NCI-H345 (cell line): ENCODE results near the gene CFAP99.
A peak's percentile ranks its signal among the peaks of the same experiment; 100 is the strongest.

ENCODE experiments used
- DNase-seq: peaks from one replicate; lab custom pipeline; 2025; lab: John Stamatoyannopoulos, UW

The CFAP99 gene

DNA sequence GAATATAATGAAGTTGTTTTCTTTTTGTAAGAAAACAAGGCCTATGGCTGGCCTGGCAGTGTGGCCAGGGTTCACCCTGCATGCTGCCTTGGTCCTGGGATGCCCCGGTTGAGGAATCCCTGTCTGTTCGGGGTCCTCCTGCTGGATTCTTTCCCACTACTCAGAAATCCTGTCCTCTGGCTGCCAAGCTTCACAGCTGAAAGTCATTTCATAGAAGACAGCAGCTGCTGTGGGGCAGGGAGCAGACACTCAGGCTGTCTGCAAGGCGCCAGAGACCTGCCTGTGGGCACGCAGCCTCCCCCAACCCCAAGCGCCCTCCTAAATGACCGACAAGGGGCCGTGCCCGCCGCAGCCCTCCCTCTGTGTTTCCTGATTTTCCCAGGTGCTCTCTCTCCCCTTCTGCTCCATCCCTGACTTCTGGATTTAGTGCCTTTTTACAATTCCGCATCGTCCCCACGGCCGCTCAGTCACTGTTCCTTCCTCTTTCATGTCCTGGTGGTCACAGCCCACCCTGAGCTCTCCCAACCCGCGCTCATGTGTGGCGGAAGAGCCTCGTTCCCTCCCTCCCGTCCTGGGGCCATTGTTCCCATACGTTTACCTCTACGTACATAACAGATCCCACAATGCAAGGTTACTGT lies 27.9 kb upstream of the CFAP99 start:
- no peak for DNase-seq

DNA sequence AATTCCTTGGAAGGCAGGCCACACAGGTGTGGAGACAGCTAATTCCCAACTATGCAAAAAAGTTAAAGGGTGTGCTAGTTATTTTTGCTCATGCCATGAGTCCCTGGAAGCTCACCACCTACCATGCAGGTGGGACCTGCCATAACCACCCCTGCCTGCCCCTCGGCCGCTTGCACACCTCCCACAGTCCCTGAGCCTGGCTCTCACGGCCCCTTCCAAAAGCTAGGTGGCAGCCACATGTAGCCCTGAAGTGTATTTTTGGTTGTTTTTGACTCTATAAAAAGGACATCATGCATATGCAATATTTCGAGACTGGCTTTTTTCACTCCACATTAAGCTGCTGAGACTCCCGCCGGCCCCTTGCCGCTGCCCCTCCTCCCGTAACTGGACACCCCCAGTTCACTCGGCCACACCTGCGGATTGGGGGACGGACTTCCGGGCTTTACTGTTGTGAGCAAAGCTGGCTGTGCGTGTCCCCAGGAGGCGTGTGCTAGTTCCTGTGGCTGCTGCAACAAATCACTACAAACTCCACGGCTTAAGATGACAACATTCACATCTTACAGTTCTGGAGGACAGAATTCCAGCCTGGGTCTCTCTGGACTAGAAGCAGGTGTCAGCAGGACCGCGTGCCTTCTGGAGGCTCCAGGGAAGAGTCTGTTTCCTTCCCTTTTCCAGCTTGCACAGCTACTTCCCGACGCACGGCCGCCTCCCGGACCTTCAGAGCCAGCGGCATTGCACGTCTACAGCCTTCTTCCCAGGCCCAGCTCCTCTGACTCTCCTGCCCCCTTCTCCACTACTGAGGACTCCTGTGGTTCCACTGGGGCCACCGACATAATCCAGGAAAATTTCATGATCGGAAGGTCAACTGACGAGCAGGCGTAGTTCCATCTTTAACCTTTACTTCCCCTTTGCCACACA lies 25.1 kb upstream of the CFAP99 start:
- DNase-seq = no peak

DNA sequence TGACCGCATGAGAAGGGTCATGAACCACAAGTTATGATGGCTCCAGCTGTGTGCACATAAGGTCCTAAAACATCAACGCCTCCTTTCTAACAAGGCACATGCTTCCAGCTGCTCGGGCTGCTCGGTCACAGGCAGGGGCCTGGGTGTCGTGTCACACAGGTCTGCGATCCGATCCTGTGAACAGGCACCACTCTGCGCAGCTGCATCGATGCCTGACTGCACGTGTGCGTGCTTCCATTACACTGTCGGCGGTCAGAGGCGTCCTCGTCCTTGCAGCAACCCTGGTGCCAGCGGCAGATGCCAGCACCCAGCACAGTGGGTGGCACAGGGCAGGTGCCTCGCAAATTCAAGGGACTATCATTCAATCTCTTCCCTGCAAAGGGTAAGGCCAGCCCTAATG lies 24.2 kb upstream of the CFAP99 start:
- peak; percentile 28 for DNase-seq

DNA sequence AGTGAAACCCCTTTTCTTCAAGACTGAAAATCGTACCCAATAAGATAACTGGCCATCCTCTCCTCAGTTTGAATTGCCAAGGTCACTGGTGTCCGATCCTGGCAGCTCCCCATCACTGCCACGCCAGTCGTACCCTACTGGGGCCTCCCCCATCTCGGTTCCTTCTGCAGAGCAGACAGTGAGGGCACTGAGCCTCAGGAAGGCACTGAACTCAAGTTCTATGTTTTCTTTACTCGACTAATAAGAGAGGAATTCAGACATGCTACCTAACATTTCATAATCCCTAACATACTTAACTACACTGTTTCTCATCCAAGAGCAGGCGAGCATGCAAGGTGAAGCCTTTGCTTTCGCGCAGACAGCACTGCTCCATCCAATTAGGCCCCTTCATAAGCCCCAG lies 23.7 kb upstream of the CFAP99 start:
- no peak for DNase-seq

DNA sequence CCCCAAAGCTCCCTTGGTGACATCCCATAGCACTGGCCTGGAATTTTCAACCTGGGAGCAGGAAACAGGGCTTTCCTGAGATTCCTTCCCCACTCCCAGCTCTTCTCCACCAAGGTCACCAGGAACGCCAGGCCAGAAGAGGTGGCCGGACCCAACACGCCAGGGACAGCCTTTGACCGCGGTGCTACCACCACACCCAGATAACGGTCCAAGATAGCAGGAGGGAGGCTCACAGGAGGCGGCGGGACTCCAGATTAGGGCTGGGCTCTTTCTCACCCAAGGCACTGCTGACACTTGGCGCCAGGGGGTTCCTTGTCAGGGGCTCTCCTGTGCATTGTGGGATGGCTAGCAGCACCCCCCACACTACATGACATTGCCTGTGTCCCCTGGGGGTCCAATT lies 23.2 kb upstream of the CFAP99 start:
- DNase-seq = no peak

DNA sequence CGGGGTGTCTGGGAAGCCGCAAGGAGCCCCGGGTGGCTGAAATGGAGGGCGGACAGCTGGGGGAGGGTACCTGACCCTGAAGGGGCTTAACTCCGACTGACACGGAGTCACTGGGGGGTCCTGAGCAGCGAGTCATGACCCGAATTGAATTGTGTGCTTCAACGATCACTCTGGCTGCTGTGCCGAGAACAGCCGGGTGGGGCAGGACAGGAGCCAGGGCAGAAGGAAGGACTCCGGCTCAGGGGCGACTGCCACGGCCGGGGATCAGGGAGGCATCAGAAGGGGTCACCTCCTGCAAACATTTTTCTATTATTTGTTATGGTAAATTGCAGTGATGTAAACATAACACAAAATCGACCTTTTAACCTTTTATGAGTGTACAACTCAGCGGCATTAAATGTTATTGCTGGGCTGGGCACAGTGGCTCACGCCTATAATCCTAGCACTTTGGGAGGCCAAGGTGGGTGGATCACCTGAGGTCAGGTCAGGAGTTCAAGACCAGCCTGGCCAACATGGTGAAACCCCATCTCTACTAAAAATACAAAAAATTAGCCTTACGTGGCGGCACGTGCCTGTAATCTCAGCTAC lies 21.9 kb upstream of the CFAP99 start:
- DNase-seq = no peak

DNA sequence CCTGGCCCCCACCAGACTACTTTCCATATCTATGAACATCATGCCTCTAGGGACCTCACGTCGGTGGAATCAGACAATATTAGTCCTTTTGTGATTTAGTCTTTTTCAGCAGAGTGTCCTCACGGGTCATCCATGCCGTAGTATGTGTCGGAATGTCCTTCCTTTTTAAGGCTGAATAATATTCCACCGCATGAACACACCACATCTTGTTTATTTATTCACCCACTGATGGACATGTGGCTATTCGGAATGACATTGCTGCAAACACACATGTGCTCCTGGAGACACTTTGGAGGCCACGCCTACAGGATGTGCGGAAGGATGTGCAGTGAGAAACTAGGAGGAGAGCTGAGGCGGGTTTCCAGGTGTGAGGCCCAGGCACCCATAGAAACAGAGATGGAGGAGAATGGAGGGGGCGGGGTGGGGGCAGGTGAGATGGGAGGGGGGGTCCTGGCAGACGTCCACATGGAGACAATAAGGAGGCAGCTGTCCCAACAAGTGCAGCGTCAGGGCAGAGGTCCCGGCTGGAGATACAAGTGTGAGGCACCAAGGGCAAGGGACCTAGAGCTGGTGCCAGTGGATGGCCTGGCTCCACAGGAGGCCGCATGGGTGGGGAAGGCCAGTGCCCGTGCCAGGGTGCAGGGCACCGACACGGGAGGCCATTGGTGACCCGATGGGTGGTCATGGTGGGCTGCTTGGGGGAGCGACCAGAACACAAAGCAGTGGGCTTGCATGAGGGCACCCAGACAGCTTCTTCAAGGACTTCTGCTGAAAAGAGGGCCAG lies 21.0 kb upstream of the CFAP99 start:
- no peak for DNase-seq

DNA sequence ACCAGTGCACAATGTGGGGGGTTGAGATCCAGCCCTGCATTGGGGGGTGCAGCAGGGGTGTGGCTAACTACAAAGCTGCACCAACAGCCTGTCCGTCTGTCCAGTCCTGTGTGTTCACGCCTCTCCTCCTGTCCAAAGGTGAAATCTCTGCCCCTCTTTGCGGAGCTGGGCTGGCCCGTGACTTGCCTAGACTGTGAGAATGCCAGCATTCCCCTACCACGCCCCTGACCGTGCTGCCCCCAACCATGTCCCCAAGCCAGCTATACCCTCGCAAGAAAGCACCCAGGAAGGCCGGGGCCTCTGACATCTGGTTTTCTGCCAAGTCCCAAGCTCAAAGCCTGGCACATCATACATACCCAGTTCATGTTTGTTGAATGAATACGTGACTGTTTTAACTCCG lies 19.5 kb upstream of the CFAP99 start:
- DNase-seq = no peak

DNA sequence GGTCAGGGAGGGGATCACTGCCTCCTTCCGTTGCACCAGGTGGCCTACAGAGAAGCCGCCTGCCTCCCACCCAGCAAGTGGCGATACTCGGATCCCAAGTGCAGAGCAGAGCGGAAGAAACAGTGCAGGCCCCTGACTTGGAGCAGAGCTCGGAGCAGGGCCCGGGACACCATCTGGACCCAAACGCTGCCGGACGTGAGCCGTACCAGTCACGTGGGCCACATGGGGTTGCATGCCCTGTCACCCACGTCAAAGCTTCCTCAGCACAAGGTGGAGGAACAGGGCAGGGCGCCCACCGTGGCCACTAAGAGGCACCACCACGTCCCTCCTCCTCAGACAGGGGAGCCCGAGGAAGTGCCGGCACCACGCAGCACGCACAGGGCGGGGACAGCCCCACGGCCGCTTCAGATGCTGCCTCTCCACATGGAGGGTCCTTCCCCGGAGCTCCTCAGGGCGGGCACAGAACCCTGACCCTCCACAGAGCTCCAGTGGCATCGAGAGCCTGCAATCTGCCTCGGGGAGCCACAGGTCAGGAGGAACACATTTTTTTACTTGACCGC lies 19.0 kb upstream of the CFAP99 start:
- no peak for DNase-seq

DNA sequence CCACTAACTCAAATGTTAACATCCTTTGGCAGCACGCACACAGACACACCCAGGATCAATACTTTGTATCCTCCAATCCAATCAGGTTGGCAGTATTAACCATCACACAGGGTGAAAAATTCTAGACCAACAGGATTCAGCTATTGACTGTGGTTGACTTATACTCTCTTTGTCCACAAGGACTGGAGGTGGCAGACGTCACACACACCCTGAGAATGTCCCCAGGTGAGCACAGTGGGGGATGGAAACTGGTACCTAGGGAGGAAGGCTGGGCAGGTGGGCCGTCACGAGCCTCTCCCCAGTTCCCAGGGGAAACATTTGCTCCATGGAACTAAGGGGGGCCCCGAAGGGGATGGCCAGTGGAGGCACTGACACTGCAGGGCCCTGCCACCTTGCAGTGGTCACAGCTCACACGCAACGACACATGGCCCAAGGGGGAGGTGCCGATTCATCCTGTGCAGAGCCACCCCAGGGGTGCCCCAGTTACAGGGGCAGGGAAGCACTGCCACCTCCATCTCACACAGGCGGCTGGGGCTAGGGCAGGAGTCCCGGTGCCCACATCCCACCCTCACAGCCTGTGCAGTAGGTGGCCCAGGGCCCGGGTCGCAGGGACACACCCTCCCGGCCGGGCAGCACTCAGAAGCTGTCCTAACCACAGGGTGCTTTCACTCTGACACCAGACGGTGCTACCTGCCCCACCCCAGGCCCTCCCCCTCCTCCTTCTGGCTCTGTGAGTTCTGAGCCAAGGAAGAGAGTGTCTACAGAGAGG lies 17.7 kb upstream of the CFAP99 start:
- DNase-seq = no peak

DNA sequence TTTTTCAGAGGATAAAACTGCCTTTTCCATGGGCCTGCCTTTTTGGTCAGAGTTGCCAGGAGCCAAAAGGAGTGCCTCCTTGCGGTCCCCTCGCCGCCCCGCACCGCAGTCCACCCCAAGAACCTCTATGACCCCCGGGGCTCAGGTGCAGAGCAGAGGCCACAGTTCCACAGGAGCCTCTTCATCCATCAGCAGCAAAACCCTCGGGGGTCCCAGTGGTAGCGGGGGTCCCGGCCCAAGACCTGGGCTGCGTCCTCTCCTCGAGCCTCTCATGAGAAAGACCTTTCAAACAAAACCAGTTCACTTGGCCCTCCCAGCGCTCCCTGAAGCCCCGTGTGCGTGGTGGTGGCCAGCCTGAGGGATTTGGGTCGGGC lies 17.2 kb upstream of the CFAP99 start:
- DNase-seq = no peak

DNA sequence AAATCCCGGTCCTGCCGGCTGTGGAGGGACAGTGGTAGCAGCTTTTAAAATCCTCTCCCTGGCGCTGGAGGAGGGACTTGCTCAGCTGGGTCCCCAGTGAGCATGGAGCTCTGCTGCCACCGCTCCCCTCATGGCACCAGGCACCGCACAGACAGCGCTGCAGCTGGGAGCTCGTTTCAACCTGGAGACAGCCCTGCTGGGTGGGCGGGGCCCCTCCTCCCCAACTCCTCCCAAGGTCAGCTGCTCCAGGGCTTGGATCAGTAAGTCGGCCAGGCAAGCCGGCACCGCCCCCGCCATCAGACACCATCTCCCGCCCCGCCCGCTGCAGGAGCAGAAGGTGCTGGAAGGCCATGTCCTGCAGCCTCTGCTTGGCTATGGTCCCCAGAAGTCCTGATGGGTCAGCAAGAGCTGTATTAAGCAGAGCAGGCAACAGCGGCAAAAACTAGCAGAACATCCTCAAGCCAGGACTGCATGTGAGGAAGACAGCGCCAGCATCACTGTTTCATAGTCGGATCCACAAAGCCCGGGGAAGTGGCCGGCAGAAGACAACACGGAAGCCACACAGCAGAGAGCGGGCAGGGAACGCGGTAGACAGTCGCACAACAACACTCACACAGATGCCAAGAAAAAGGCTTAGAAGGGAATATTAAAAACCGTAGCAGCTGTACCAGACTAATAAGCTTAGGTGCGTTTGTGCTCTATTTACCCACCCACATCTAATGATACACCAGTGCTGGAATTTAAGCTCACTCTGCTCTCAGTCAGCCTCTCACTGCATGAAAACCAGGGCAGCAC lies 16.5 kb upstream of the CFAP99 start:
- DNase-seq = peak; percentile 77

DNA sequence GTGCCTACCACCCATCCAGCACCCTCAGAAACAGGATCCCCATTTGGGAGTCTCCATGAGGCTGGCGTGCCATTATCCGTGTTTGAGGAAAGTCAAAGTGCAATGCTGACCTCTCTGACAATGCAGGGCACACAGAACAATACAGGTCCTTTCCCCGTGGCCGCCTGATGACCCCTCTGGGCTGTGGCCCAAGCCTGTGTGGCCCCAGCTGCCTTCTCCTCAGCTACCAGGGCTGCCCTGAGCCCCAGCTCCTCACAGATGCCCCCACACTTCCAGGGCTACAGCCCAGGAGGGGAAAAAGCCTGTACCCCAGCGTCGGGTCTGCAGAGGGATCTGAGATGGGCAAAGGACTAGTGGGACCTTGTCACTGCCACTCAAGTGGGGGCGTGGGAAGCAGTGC lies 15.8 kb upstream of the CFAP99 start:
- DNase-seq = no peak

DNA sequence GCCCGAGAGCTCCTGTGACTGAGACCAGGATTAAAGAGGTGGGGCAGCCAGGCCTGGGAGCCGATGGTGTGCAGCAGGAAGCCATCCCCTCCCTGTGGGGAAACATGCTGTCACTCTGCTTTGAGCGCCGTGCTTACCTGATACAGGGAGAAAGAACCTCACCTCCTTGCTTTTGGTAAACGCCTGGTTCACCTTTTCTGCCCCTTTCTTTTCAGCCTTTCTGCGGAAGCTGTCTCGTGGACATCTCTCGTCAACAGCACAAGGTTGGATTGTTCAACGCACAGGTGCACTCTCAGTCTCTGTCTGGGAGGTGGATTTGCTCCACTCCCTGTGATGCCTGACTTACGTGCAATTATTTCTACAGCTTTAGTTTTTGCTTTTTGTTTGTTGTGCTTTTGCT lies 12.3 kb upstream of the CFAP99 start:
- DNase-seq = no peak

DNA sequence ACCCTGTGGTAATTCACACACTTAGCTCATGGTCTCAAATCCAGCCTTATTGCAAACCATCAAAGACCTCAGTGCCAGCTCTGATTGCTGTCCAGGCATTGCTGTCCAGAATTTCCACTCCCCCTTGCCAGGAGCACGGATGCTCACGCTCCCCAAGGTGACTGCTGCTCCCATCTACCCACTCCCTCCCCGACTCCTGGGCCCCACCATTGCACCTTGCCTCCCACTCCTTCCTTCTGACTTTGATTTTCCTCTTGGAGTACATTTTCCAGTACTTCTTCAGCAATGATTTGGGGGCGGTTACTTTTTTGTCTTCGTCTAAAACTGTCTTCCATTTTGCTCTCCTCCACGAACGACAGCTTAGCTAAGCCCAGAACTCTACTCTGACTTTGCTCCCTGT lies 11.8 kb upstream of the CFAP99 start:
- DNase-seq = no peak

DNA sequence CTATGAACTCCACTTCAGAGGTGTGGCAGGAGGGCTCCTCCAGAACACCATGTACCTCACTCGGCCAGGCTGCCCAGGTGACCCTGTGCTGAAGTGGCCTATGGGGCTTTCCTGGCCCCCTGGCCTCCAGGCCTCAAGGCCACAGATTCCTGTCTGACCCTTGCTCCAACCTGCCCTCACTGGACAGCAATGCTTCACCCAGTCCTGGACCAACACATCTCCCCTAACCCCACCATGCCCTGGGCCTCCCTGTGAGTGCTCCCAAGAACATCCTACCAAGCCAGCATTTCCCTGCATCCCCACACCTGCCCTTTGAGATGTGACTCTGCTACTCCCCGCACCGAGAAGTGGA lies 10.8 kb upstream of the CFAP99 start:
- DNase-seq = no peak

DNA sequence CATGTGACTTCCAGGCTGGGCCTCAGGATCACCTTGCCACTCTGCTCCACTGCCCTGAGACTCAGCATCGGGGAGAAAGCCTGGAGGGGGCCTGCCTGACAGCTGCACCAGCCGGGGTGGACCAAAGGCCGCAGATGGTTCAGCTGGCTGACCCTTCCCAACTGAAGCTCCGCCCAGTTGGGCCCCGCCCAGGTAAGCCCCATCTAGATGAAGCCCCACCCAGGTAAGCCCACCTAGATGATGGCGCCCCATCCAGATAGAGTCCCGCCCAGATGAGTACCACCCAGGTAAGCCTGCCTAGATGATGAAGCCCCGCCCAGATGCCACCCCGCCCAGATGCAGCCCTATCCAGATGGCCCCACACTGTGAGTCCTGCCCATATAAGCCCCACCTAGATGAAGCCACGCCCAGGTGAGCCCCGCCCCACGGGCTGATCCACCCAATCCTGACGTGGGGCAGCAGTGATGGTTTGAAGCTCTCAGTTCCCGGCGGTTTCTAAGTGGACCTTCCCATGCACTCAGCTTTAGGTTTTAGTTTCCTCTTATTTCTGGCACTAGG lies 10.3 kb upstream of the CFAP99 start:
- no peak for DNase-seq

DNA sequence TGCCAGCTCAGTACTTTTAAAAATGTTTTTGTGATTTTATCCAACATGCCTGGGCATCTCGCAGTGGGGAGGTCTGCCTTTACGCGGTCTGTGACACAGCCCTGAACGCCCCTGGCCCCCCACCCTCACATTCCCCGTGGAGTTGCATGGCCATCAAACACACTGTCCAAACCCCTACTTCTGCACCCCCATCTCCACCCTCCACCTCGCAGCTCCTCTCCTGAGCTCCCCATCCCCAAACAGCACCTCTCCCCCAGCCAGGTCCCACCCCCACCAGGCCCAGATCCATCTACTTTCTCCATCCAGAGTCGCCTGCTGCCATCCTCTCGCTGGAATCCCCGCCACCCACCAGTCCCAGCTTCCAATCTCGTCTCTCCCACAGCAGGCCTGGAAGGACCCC lies 9.8 kb upstream of the CFAP99 start:
- no peak for DNase-seq

DNA sequence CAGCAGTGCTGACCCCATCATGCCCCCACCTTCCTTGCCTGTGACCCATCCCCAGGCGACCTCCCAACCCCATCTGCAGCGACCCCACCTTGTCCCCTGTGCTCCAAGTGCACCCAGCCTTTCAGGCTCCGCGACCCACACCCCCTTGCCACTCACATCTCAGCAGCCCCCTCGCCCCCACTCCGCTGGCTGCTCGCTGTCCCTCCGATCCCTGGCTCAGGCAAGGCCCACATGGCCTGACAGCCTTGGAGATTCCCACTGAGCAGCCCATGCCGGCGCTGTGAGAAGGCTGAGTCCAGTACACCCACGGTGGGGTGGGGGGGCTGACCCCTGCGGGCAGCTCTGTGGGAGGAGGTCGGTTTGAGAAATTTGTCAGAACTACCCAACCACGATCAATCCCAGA lies 9.4 kb upstream of the CFAP99 start:
- DNase-seq = no peak

DNA sequence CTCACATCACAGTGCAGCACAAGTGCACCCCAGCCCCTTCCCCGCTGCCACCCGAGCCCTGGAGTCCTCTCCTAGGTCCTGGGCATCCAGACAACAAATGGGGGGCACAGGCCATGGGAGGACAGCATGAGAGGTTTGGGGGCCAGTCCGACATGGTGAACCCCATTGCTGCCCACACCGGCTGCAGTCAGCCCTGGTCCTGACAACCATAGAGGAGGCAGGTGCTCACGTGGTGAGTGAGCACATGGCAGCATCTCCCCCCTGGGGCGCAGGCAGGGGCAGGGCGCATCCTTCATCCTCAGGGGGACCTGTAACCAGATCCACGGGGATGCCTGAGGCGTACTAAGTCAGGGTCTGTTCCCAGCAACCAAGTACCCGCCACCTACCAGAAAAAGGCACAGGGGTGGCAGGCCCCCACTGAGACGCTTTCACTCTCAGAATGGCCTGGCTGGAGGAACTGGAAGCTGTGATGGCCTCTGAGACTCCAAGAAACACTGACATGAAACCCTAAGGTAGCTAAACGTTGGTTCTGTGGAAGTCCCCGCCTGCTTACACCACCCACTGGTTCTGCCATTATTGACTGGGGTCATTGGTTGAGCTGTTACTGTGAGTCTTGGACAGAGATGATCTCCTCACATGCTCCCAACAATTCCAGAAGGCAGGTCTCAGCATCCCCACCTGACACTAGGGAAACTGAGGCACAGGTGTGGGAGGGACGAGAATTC lies 6.8 kb upstream of the CFAP99 start:
- no peak for DNase-seq
